Mesenchymal stem cell (in vitro differentiated cells and primary cell): ENCODE data around the gene DEPDC5.

Experiments used
- DNase-seq: peaks from one replicate; pipeline ENCODE4 v3.0.0-alpha.2; 2013
- H2AFZ ChIP-seq: one replicate; pipeline ENCODE4 v1.6.1; 2013; ENCODE audit warnings: low read depth, mild to moderate bottlenecking, control low read depth, inconsistent platforms, low read length, moderate library complexity
- H2AK5ac ChIP-seq: 2 replicates; pipeline ENCODE4 v1.6.1; 2013; ENCODE audit warnings: low read length, moderate library complexity, mild to moderate bottlenecking, inconsistent platforms; ENCODE audit not compliant: severe bottlenecking
- H2BK120ac ChIP-seq: one replicate; pipeline ENCODE4 v1.6.1; 2013; ENCODE audit warnings: low read depth, mild to moderate bottlenecking, inconsistent platforms, low read length, moderate library complexity
- H2BK12ac ChIP-seq, 2 experiments: one replicate each; pipeline ENCODE4 v1.6.1; 2013; ENCODE audit warnings: inconsistent platforms in 2 of 2, low read length in 2 of 2, mild to moderate bottlenecking in 2 of 2, moderate library complexity in 2 of 2, control low read depth in 1 of 2
- H2BK15ac ChIP-seq: one replicate; pipeline ENCODE4 v1.6.1; 2013; ENCODE audit warnings: mild to moderate bottlenecking, low read depth, inconsistent platforms; ENCODE audit not compliant: poor library complexity, severe bottlenecking
- H2BK5ac ChIP-seq: 2 replicates; pipeline ENCODE4 v1.6.1; 2013; ENCODE audit warnings: low read depth, mild to moderate bottlenecking, low read length, control low read depth, inconsistent platforms; ENCODE audit not compliant: poor library complexity, severe bottlenecking
- H3K14ac ChIP-seq, 2 experiments: one replicate each; pipeline ENCODE4 v1.6.1; 2013; ENCODE audit warnings: inconsistent platforms in 2 of 2, low read length in 2 of 2, control low read depth in 1 of 2, mild to moderate bottlenecking in 1 of 2, moderate library complexity in 1 of 2
- H3K18ac ChIP-seq, 2 experiments: one replicate each; pipeline ENCODE4 v1.6.1; 2013; ENCODE audit warnings: inconsistent platforms in 2 of 2, low read length in 2 of 2, control low read depth in 1 of 2, low read depth in 1 of 2, mild to moderate bottlenecking in 1 of 2
- H3K23ac ChIP-seq, 2 experiments: one replicate each; pipeline ENCODE4 v1.6.1; 2013; ENCODE audit warnings: inconsistent platforms in 2 of 2, low read length in 2 of 2, mild to moderate bottlenecking in 2 of 2, moderate library complexity in 2 of 2, control low read depth in 1 of 2
- H3K27ac ChIP-seq: 2 replicates; pipeline ENCODE4 v1.5.1; 2013; ENCODE audit warnings: mild to moderate bottlenecking, moderate library complexity, low read length, control low read depth, inconsistent platforms; ENCODE audit not compliant: poor library complexity, severe bottlenecking
- H3K27me3 ChIP-seq, 2 experiments: 2 replicates each; pipeline versions ENCODE4 v1.6.1 to v1.7.0; 2013; ENCODE audit warnings: low read length in 2 of 2, mild to moderate bottlenecking in 2 of 2, moderate library complexity in 2 of 2, control low read depth in 1 of 2, inconsistent platforms in 1 of 2; ENCODE audit not compliant: control insufficient read depth in 1 of 2, insufficient read depth in 1 of 2
- H3K36me3 ChIP-seq, 2 experiments: 2 replicates each; pipeline versions ENCODE4 v1.6.1 to v1.7.0; 2013; ENCODE audit warnings: low read length in 2 of 2, control low read depth in 1 of 2, inconsistent platforms in 1 of 2, low read depth in 1 of 2, mild to moderate bottlenecking in 1 of 2; ENCODE audit not compliant: insufficient read depth in 2 of 2, control insufficient read depth in 1 of 2
- H3K4ac ChIP-seq, 2 experiments: one replicate each; pipeline ENCODE4 v1.6.1; 2013; ENCODE audit warnings: inconsistent platforms in 2 of 2, low read length in 2 of 2, mild to moderate bottlenecking in 2 of 2, moderate library complexity in 2 of 2, control low read depth in 1 of 2, low read depth in 1 of 2
- H3K4me1 ChIP-seq: 2 replicates; pipeline ENCODE4 v1.6.1; 2013; ENCODE audit warnings: low read depth, low read length, control low read depth; ENCODE audit not compliant: control insufficient read depth, insufficient read depth
- H3K4me2 ChIP-seq: 2 replicates; pipeline ENCODE4 v1.6.1; 2013; ENCODE audit warnings: low read length, mild to moderate bottlenecking, inconsistent platforms; ENCODE audit not compliant: poor library complexity, severe bottlenecking
- H3K4me3 ChIP-seq, 2 experiments: 2 replicates each; pipeline versions ENCODE4 v1.5.1 to v1.7.0; 2013; ENCODE audit warnings: low read length in 2 of 2, mild to moderate bottlenecking in 2 of 2, control low read depth in 1 of 2, low read depth in 1 of 2; ENCODE audit not compliant: insufficient read depth in 1 of 2
- H3K79me1 ChIP-seq: replicated peaks from 2 replicates; pipeline ENCODE4 v1.6.1; 2013; ENCODE audit warnings: mild to moderate bottlenecking, control low read depth, low read length, inconsistent platforms; ENCODE audit not compliant: poor library complexity, severe bottlenecking
- H3K9ac ChIP-seq: 2 replicates; pipeline ENCODE4 v1.7.0; 2013; ENCODE audit warnings: mild to moderate bottlenecking, low read length, moderate library complexity
- H3K9me3 ChIP-seq: 2 replicates; pipeline ENCODE4 v1.7.0; 2013; ENCODE audit warnings: mild to moderate bottlenecking, low read length; ENCODE audit not compliant: control insufficient read depth
- H4K8ac ChIP-seq: one replicate; pipeline ENCODE4 v1.6.1; 2013; ENCODE audit warnings: inconsistent platforms, mild to moderate bottlenecking, low read length, moderate library complexity
- H4K91ac ChIP-seq: one replicate; pipeline ENCODE4 v1.6.1; 2013; ENCODE audit warnings: mild to moderate bottlenecking, low read length, inconsistent platforms
- WGBS: methylation state at CpG from one replicate; pipeline ENCODE4 v1.1.7; 2013; ENCODE audit warnings: mixed read lengths; 5-methylcytosine and 5-hydroxymethylcytosine counted together

The DEPDC5 gene

DNA sequence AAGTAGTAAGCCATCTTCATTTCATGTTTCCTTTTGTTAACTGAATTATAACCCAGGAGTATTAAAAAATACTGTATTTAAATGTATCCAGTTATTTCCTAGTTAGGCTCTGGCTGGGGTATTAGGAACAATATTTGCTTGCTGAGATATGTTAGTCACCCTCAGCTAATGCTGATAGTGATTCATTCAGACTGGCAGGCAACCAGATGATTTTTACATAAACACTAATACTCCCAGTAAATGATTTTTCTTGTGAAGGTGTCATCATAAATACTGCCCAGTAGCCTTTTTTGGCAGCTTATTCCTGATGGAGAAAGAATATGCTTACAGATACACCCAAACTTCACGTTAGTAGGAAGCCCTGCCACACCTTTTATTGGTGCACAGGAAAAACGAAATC is 198.7 kb downstream of the DEPDC5 start:
- Histone ChIP-seq H3K4ac (no peak overlapping the region), H3K23ac (no peak overlapping the region), H3K4me1 (peaks cover 6% of the 10 kb centered on the region), H2BK120ac (no peak overlapping the region), H2BK12ac (no peak overlapping the region), H3K27me3 (no peaks in the 10 kb centered on the region), H3K14ac (no peak overlapping the region), H4K91ac (no peak overlapping the region), H3K36me3 (peaks cover 24 to 33% of the 10 kb centered on the region in 2 experiments), H3K4me3 (peak overlapping the region in 1 of 2 experiments; percentile 13), H2AK5ac (no peak overlapping the region), H3K9me3 (no peaks in the 10 kb centered on the region), H3K4me2 (no peak overlapping the region), H2AFZ (no peak overlapping the region), H3K27ac (peak overlapping the region; percentile 49), H2BK5ac (no peak overlapping the region), H3K79me1 (peaks cover 1% of the 10 kb centered on the region), H3K9ac (peak overlapping the region; percentile 53), H2BK15ac (no peak overlapping the region), H3K18ac (no peak overlapping the region), H4K8ac (no peak overlapping the region)
- 51% methylated on average over 2 of the region's 2 CpGs for WGBS
- peak; percentile 79 for DNase-seq

DNA sequence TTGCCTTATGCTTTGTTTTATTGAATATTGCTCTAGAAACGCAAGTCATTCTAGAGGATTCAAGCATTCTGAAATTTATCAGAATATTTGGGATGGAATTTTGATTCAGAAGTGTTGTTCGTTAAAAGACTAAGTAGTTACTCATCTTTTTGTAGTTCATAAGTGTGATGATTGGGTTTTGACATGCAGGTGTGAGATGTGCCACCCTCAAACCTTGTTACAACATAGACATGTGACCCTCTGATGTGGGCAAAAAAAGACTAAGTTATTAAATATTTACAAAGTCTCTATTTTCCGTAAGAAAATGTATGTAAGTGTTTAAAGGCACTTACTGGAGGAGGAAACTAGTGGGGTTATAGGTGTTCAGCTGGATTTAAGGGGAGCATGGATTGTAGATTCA is 199.4 kb downstream of the DEPDC5 start:
- H2BK12ac ChIP-seq: no peak overlapping the region
- no peak overlapping the region for H2AK5ac ChIP-seq
- no peak overlapping the region for H3K4me2 ChIP-seq
- no peak overlapping the region for H2BK15ac ChIP-seq
- no peak overlapping the region for H2BK120ac ChIP-seq
- H3K4me1 ChIP-seq: peaks cover 6% of the 10 kb centered on the region
- H3K4me3 ChIP-seq: no peak overlapping the region
- no peak overlapping the region for H3K18ac ChIP-seq
- H3K9ac ChIP-seq: peak overlapping the region; percentile 36
- no peaks in the 10 kb centered on the region for H3K9me3 ChIP-seq
- no peak overlapping the region for H3K23ac ChIP-seq
- H2BK5ac ChIP-seq: no peak overlapping the region
- H4K91ac ChIP-seq: no peak overlapping the region
- H3K79me1 ChIP-seq: peaks cover 4% of the 10 kb centered on the region
- H2AFZ ChIP-seq: no peak overlapping the region
- no peak overlapping the region for H3K27ac ChIP-seq
- no peak overlapping the region for H3K14ac ChIP-seq
- peaks cover 24 to 33% of the 10 kb centered on the region in 2 experiments for H3K36me3 ChIP-seq
- no peak for DNase-seq
- 95% methylated on average over 3 of the region's 3 CpGs for WGBS
- H4K8ac ChIP-seq: no peak overlapping the region
- no peaks in the 10 kb centered on the region for H3K27me3 ChIP-seq
- H3K4ac ChIP-seq: no peak overlapping the region

DNA sequence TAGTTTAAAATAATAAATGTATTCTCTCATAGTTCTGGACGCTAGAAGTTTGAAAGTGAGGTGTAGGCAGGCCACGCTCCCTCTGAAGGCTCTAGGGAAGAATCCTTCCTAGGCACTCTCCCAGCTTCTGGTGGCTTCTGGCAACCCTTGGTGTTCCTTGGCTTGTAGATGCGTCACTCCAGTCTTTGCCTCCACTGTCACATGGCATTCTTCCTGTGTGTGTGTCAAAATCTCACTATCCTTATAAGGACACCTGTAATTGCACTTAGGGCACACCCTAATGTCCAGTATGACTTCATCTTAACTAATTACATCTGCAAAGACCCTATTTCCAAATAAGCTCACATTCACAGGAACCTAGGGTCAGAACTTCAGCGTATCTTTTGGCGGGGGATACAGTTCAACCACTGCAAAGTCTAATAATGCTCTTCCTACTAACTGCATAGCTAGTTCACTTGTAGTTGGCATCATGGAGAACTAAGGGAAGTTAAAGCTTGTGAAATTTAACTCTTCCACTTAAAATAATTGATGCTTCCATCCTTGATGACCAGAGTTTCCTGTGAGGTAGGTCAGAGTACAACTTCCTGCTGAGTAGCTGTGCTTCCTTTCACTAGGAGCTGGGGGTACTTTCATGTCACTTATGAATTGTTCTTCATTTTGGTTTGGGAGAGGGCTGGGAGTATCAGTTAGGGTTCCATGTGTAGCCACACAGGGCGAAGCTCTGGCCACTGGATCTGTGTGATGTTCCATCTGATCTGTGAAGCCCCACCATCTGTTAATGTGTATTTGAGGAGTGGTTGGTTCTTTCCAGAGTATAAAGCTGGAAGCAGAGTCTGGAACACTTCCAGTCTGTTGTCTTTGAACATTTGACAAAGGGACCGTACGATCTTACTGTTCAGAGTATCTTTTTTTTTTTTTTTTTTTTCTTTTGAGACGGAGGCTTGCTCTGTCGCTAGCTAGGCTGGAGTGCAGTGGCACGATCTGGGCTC is 201.0 kb downstream of the DEPDC5 start:
- Histone ChIP-seq H2AK5ac (no peak overlapping the region), H3K9me3 (no peaks in the 10 kb centered on the region), H4K8ac (no peak overlapping the region), H2AFZ (no peak overlapping the region), H4K91ac (no peak overlapping the region), H2BK5ac (no peak overlapping the region), H3K4me1 (peaks cover 5% of the 10 kb centered on the region), H3K27me3 (no peaks in the 10 kb centered on the region), H2BK12ac (no peak overlapping the region), H3K9ac (peak overlapping the region; percentile 29), H3K4me2 (no peak overlapping the region), H2BK15ac (no peak overlapping the region), H3K23ac (no peak overlapping the region), H3K4me3 (no peak overlapping the region), H3K27ac (no peak overlapping the region), H3K36me3 (peaks cover 20 to 33% of the 10 kb centered on the region in 2 experiments), H2BK120ac (no peak overlapping the region), H3K4ac (no peak overlapping the region), H3K14ac (no peak overlapping the region), H3K79me1 (peaks cover 4% of the 10 kb centered on the region), H3K18ac (no peak overlapping the region)
- 96% methylated on average over 11 of the region's 11 CpGs for WGBS
- DNase-seq: no peak

DNA sequence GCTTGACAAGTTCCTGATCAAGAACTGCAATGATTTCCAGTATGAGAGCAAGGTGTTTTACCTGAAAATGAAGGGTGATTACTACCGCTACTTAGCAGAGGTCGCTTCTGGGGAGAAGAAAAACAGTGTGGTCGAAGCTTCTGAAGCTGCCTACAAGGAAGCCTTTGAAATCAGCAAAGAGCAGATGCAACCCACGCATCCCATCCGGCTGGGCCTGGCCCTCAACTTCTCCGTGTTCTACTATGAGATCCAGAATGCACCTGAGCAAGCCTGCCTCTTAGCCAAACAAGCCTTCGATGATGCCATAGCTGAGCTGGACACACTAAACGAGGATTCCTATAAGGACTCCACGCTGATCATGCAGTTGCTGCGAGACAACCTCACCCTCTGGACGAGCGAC is 202.5 kb downstream of the DEPDC5 start:
- Histone ChIP-seq H3K9ac (no peak overlapping the region), H3K4ac (no peak overlapping the region), H3K79me1 (peaks cover 4% of the 10 kb centered on the region), H3K27me3 (no peaks in the 10 kb centered on the region), H2AFZ (no peak overlapping the region), H2AK5ac (no peak overlapping the region), H3K23ac (no peak overlapping the region), H3K18ac (no peak overlapping the region), H3K36me3 (peaks cover 14 to 33% of the 10 kb centered on the region in 2 experiments), H2BK12ac (no peak overlapping the region), H3K4me1 (peaks cover 8% of the 10 kb centered on the region), H3K14ac (no peak overlapping the region), H3K4me3 (no peak overlapping the region), H2BK5ac (no peak overlapping the region), H2BK15ac (no peak overlapping the region), H2BK120ac (no peak overlapping the region), H3K27ac (no peak overlapping the region), H3K9me3 (no peaks in the 10 kb centered on the region), H3K4me2 (no peak overlapping the region), H4K8ac (no peak overlapping the region), H4K91ac (no peak overlapping the region)
- WGBS: 98% methylated on average over 12 of the region's 12 CpGs
- no peak for DNase-seq
